GM12874 (cell line): ENCODE results near the gene MTFR1L.

Experiments used
- TF ChIP-seq, protein P1 (sequence below): IDR thresholded peaks from 2 replicates; pipeline ENCODE4 v1.5.1; 2011; ENCODE audit warnings: low read depth, mild to moderate bottlenecking, control low read depth, low read length, moderate library complexity; ENCODE audit not compliant: insufficient read depth

MTFR1L gene

DNA sequence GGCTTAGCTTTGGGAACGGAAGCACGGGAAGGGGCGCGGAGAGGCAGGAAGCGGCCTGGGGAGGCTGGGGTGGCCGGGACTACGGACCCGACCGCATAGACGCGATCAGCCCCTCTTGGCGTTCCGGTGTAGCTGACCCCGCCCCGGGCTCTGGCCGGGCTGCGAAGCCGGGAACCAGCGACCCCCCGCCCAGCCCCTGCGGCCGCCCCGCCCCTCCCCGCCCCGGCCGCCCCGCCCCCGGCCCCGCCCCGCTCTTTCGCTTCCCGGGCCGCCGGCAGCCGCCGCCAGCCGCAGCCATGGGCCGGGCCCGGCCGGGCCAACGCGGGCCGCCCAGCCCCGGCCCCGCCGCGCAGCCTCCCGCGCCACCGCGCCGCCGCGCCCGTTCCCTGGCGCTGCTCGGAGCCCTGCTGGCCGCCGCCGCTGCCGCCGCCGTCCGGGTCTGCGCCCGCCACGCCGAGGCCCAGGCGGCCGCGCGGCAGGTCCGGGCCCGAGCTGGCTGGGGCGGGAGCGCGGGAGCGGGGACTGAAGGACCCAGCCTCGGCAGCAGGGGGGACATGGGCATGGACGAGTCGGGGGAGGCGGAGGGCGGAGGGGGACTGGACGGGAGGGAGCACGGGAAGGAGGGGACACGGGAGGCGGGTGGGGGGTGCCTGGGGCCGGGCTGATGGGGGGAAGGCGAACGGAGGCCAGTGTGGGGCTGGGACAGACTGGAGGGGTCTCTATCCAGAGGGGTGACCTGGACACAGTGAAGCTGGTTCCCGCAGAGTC, 19.6 kb upstream of the MTFR1L start, which contains the start of gene SELENON:
TSS of gene SELENON (plus strand) at position 259 of the 768 bp plus-strand sequence. CDS start at position 297, 38 bp downstream.
- TF ChIP-seq, protein P1, sequence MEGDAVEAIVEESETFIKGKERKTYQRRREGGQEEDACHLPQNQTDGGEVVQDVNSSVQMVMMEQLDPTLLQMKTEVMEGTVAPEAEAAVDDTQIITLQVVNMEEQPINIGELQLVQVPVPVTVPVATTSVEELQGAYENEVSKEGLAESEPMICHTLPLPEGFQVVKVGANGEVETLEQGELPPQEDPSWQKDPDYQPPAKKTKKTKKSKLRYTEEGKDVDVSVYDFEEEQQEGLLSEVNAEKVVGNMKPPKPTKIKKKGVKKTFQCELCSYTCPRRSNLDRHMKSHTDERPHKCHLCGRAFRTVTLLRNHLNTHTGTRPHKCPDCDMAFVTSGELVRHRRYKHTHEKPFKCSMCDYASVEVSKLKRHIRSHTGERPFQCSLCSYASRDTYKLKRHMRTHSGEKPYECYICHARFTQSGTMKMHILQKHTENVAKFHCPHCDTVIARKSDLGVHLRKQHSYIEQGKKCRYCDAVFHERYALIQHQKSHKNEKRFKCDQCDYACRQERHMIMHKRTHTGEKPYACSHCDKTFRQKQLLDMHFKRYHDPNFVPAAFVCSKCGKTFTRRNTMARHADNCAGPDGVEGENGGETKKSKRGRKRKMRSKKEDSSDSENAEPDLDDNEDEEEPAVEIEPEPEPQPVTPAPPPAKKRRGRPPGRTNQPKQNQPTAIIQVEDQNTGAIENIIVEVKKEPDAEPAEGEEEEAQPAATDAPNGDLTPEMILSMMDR, result no peak

GRCh38 chr1:25800703-25801377, 18.9 kb upstream of the MTFR1L start:
- TF ChIP-seq, protein P1, result no peak

GRCh38 chr1:25802915-25803314, 16.8 kb upstream of the MTFR1L start:
- TF ChIP-seq, protein P1, result peak; percentile 23; the same call in 1 of the 2 replicates

DNA sequence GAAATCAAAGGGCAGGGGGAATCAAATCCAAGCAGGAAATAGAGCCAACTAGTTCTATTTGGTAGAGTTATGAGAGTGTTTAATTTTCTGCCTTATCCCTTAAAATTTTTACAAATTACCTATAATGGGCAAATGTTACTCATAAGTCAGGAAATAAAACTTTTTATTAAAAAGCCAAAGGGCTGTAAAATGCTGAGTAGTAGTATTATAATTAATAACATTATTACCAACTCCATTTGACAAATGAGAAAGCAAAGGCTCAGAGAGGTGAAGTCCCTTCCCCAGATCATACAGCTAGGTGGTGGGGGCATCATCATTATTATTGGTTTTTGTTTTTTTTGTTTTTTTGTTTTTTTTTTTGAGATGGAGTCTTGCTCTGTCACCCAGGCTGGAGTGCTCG, 16.4 kb upstream of the MTFR1L start:
- TF ChIP-seq, protein P1, result no peak

GRCh38 chr1:25804244-25804963, 15.3 kb upstream of the MTFR1L start:
- TF ChIP-seq, protein P1, result no peak

- TF ChIP-seq, protein P1, result no peak
These were observed 14.5 kb upstream of the MTFR1L start for GRCh38 chr1:25804964-25805862.
